HG03039 (cell line): Measurements from ENCODE around the gene MYBPC1.
"Not testable (repeated sequence)": the region's sequence is repeated elsewhere in the genome, so short reads cannot be mapped to it uniquely, and the experiment has no call there.

Experiments
- ATAC-seq: cut with Tn5 transposase; IDR thresholded peaks from one replicate; pipeline ENCODE4 v1.9.1; 2021; ENCODE audit warnings: mild to moderate bottlenecking, moderate library complexity; ENCODE audit not compliant: unreplicated experiment

The MYBPC1 gene

DNA sequence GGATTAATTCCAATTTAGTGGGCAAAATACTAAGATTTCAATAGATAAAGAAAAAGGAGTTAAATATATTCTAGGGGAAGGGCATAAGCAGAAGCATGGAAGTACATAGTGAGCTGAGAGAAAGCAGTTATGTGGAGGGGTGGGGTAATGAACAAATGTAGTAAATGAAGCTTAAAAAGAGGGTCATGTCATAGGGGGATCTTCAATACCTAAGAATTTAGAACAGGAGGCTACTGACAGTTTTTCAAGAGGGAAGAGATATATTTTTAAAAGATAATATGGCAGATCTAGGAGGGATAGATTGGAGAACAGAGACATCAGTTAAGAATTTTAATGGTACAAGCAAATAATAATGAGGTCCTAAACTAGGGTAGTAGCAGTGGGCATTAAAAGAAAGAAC, 135.1 kb downstream of the MYBPC1 start:
- ATAC-seq, result no peak

DNA sequence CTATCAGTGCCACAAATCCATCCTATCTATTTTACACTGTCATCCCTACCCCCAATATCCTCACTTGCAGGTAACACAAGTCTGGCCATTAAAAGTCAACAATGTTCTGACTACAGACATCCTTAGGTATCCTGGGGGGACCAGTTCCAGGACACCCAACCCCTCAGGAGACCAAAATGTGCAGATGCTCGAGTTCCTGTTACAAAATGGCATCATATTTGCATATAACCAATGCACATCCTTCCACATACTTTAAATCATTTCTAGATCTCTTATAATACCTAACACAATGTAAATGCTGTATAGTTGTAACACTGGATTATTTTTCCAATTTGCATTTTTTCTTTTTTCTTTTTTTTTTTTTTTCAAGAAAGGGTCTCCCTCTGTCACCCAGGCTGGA, 137.5 kb downstream of the MYBPC1 start:
- no peak for ATAC-seq

DNA sequence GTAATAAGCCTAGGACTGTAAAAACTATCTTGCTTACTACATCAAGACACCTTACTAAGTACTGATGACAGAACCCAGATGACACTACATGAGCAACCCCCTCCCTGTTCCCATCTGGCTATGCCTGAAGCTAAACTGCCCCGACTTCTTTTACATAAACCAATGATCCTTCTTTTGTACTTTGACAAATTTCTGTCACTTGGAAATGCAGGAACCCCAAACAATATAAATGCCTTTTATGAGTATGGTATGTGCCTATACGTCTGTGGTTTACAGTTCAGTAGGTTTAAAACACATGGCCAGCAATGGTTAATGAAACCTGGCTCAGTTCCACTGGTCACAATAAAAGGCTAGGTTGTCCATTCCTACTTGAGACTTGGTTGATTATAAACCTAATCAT, 138.4 kb downstream of the MYBPC1 start:
- ATAC-seq, result no peak

DNA sequence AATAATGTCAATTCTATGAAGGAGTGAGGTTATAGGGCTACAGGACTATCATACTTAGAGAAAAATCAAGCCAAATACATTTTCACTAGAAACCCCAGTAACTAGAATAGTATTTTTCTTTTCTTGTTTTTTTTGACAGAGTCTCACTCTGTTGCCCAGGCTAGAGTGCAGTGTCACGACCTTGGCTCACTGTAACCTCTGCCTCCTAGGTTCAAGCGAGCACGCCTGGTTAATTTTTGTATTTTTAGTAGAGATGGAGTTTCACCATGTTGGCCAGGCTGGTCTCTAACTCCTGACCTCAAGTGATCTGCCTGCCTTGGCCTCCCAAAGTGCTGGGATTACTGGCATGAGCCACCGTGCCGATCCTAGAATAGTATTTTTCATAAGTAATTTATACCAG, 139.7 kb downstream of the MYBPC1 start:
- not testable (repeated sequence) for ATAC-seq
